DND-41 (cell line): ENCODE measurements around the gene ALDOB.

Experiments
- EZH2 ChIP-seq: IDR thresholded peaks from 3 replicates; pipeline ENCODE4 v1.6.1; 2012; ENCODE audit warnings: borderline replicate concordance, low read depth, mild to moderate bottlenecking, moderate library complexity, low read length, inconsistent platforms; ENCODE audit not compliant: severe bottlenecking
- TF ChIP-seq, protein P1 (sequence below): IDR thresholded peaks from 2 replicates; pipeline ENCODE4 v1.5.1; 2012; ENCODE audit warnings: borderline replicate concordance, low read length, moderate library complexity, mild to moderate bottlenecking; ENCODE audit not compliant: poor library complexity, severe bottlenecking; ENCODE audit errors: extremely low read depth

DNA sequence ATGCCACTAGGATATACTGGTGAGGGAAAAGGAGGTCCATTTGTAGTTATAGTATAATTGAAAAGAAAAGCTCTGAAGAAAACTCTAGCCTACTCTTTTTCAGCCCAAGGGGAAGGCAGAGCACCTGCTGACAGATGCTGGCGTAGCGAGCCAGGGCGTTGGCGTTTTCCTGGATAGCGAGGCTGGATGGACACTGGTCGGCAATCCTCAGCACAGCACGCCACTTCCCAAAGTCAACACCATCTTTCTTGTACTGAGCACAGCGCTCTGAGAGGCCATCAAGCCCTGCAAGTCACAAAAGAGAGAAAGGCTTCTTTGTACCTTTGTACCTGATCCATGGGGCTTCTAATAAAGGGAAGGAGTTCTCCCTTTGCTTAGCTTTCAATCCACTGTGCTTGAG, 8.2 kb downstream of the ALDOB start:
- TF ChIP-seq EZH2, result no peak
- TF ChIP-seq, protein P1, sequence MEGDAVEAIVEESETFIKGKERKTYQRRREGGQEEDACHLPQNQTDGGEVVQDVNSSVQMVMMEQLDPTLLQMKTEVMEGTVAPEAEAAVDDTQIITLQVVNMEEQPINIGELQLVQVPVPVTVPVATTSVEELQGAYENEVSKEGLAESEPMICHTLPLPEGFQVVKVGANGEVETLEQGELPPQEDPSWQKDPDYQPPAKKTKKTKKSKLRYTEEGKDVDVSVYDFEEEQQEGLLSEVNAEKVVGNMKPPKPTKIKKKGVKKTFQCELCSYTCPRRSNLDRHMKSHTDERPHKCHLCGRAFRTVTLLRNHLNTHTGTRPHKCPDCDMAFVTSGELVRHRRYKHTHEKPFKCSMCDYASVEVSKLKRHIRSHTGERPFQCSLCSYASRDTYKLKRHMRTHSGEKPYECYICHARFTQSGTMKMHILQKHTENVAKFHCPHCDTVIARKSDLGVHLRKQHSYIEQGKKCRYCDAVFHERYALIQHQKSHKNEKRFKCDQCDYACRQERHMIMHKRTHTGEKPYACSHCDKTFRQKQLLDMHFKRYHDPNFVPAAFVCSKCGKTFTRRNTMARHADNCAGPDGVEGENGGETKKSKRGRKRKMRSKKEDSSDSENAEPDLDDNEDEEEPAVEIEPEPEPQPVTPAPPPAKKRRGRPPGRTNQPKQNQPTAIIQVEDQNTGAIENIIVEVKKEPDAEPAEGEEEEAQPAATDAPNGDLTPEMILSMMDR, result no peak
